CD4-positive, alpha-beta T cell (primary cell): Measurements from ENCODE around the gene SSC4D. TPM values are rescaled to one million over a fixed set of nuclear protein-coding genes. Genes with fewer than 3 reads are reported as not detected.

Source experiments
- ATAC-seq: fragments of 200-7000 bp; cut with Tn5 transposase; one replicate; pipeline ENCODE4 v1.10.0; 2022; ENCODE audit warnings: mild to moderate bottlenecking; ENCODE audit not compliant: poor library complexity
- CTCF ChIA-PET: fragments of 350-600 bp; sonication (Branson Sonifier 250); formaldehyde crosslinking; loops from one replicate; lab custom pipeline; 2021; ENCODE audit warnings: antibody characterized with exemption, inconsistent platforms; lab: Charles Lee
- POLR2A ChIA-PET: fragments of 350-600 bp; sonication (Branson Sonifier 250); formaldehyde crosslinking; loops from one replicate; lab custom pipeline; 2021; ENCODE audit warnings: antibody characterized with exemption, inconsistent platforms; lab: Charles Lee
- DNase-seq, 14 experiments: peaks; one replicate each; pipeline ENCODE4 v3.0.0-alpha.2; 2013 to 2020; ENCODE audit warnings: mixed read lengths in 2 of 14
- H3K27ac ChIP-seq, 2 donors: one replicate each; pipeline versions ENCODE4 v1.5.1 to v1.7.0; 2013; ENCODE audit warnings: low read length in 2 of 2, low read depth in 1 of 2, mild to moderate bottlenecking in 1 of 2
- H3K27me3 ChIP-seq, 2 experiments: 1 replicate in 1 of 2; 2 replicates in 1 of 2; pipeline versions ENCODE4 v1.6.1 to v1.7.0; 2013; ENCODE audit warnings: low read length in 2 of 2, control low read depth in 1 of 2, mild to moderate bottlenecking in 1 of 2, moderate library complexity in 1 of 2; ENCODE audit not compliant: insufficient read depth in 2 of 2, control insufficient read depth in 1 of 2
- H3K36me3 ChIP-seq: one replicate; pipeline ENCODE4 v1.6.1; 2013; ENCODE audit warnings: low read length, control low read depth; ENCODE audit not compliant: insufficient read depth
- H3K4me1 ChIP-seq: one replicate; pipeline ENCODE4 v1.6.1; 2013; ENCODE audit warnings: low read length, control low read depth; ENCODE audit not compliant: insufficient read depth
- H3K4me3 ChIP-seq: one replicate; pipeline ENCODE4 v1.5.1; 2013; ENCODE audit warnings: mild to moderate bottlenecking, low read length, moderate library complexity
- H3K9me3 ChIP-seq, 2 experiments: 1 replicate in 1 of 2; 2 replicates in 1 of 2; pipeline versions ENCODE4 v1.6.1 to v1.7.0; 2013; ENCODE audit warnings: low read length in 2 of 2, mild to moderate bottlenecking in 2 of 2, control low read depth in 1 of 2, moderate library complexity in 1 of 2; ENCODE audit not compliant: control insufficient read depth in 1 of 2, insufficient read depth in 1 of 2
- H3K27ac Mint-ChIP-seq: one replicate; pipeline ENCODE4 v1.8.0; 2020; ENCODE audit warnings: mixed read lengths
- H3K27me3 Mint-ChIP-seq: one replicate; pipeline ENCODE4 v1.8.0; 2021; ENCODE audit warnings: mixed read lengths
- H3K36me3 Mint-ChIP-seq: one replicate; pipeline ENCODE4 v1.8.0; 2021; ENCODE audit warnings: low read depth, mixed read lengths
- H3K4me1 Mint-ChIP-seq: one replicate; pipeline ENCODE4 v1.8.0; 2021; ENCODE audit warnings: low read depth, mixed read lengths
- H3K4me3 Mint-ChIP-seq: one replicate; pipeline ENCODE4 v1.8.0; 2020; ENCODE audit warnings: mild to moderate bottlenecking, mixed read lengths
- H3K9me3 Mint-ChIP-seq: one replicate; pipeline ENCODE4 v1.8.0; 2020; ENCODE audit warnings: mixed read lengths
- CTCF ChIP-seq: fragments of 200-600 bp; IDR thresholded peaks from one replicate; pipeline ENCODE4 v1.8.0; 2022; ENCODE audit warnings: antibody characterized with exemption, mild to moderate bottlenecking
- intact Hi-C, 2 experiments: fragments of 100-400 bp; cut with DNase I in 1 of 2; cut with micrococcal nuclease in 1 of 2; formaldehyde crosslinking; loops; one replicate each; pipeline versions ENCODE4 v1.15.1 to v1.9.0; 2023 to 2025; cut with DNase I, micrococcal nuclease
- total RNA-seq, 174 experiments: library from RNA in 2 of 174; stranded (reverse) in 2 of 174; gene quantifications; one replicate each; pipeline ENCODE4 v1.2.3 and lab custom pipeline; 2021 to 2026

Gene SSC4D
- total RNA-seq, 2 experiments from 2014 or later, result not detected

- H3K9me3 Mint-ChIP-seq, result no peaks in the 10 kb centered on the region
- POLR2A ChIA-PET, result interaction anchor here (0.6 to 3.4 kb wide), 12 partner anchors 9 to 444 kb away, joined by 3 to 64 read pairs (median 6); partner anchors contain the start of genes HSPB1 and POR
Measured at GRCh38 chr7:76358481-76359110, 50.9 kb downstream of the SSC4D start, which contains the start of gene YWHAG. Gene YWHAG, minus strand, starts transcription at chr7:76358991. Its CDS starts 183 bp downstream, at chr7:76358808.

GRCh38 chr7:76358011-76358480, 51.5 kb downstream of the SSC4D start:
- intact Hi-C loops, result loop anchor here (5.0 kb wide), 2 partner anchors 34 to 181 kb away; no protein-coding TSS in a partner anchor
- DNase-seq (peak in 12 of 14 experiments; percentile 3 to 70 (median 37)), ATAC-seq (peak; percentile 6)
- peak overlapping the region; percentile 97 for H3K4me3 ChIP-seq
- no peak for TF ChIP-seq CTCF
- H3K4me1 ChIP-seq, result peaks cover 34% of the 10 kb centered on the region
- no peaks in the 10 kb centered on the region for H3K9me3 ChIP-seq
- ChIA-PET CTCF (interaction anchor here (1.0 to 2.3 kb wide), 3 partner anchors 15 to 44 kb away, joined by 3 to 14 read pairs (median 9); no protein-coding TSS in a partner anchor), POLR2A (interaction anchor here (0.6 to 3.4 kb wide), 10 partner anchors 8 to 206 kb away, joined by 3 to 64 read pairs (median 8); partner anchors contain the start of gene HSPB1)
- Mint-ChIP-seq H3K4me1 (peaks cover 40% of the 10 kb centered on the region), H3K36me3 (peaks cover 40% of the 10 kb centered on the region), H3K27ac (peak overlapping the region; percentile 90), H3K4me3 (peak overlapping the region; percentile 94), H3K27me3 (no peaks in the 10 kb centered on the region), H3K9me3 (no peaks in the 10 kb centered on the region)
- peaks cover 10% of the 10 kb centered on the region for H3K36me3 ChIP-seq
- H3K27me3 ChIP-seq, result no peaks in the 10 kb centered on the region
- H3K27ac ChIP-seq, result peak overlapping the region; percentile 54 to 96

More at GRCh38 chr7:76358481-76359110, 50.9 kb downstream of the SSC4D start, which contains the start of gene YWHAG:
- Histone ChIP-seq H3K27ac (peak within 1 kb of the TSS; percentile 93 to 96), H3K4me3 (peak within 1 kb of the TSS; percentile 97), H3K4me1 (peaks cover 28% of the 10 kb centered on the region), H3K27me3 (no peaks in the 10 kb centered on the region), H3K36me3 (peaks cover 10% of the 10 kb centered on the region), H3K9me3 (no peaks in the 10 kb centered on the region)
- intact Hi-C loops, result loop anchor here (1.0 to 5.0 kb wide), 4 partner anchors 34 to 181 kb away; no protein-coding TSS in a partner anchor
- CTCF ChIA-PET, result interaction anchor here (0.8 to 2.3 kb wide), 4 partner anchors 15 to 44 kb away, joined by 3 to 14 read pairs (median 6); no protein-coding TSS in a partner anchor
- peak within 1 kb of the TSS; percentile 90 for H3K27ac Mint-ChIP-seq
- peak within 1 kb of the TSS; percentile 96 for H3K4me3 Mint-ChIP-seq
- peak; percentile 73 for ATAC-seq
- peak in 13 of 14 experiments; percentile 76 to 95 (median 86) for DNase-seq
- no peaks in the 10 kb centered on the region for H3K27me3 Mint-ChIP-seq
- H3K4me1 Mint-ChIP-seq, result peaks cover 40% of the 10 kb centered on the region
- H3K36me3 Mint-ChIP-seq, result peaks cover 40% of the 10 kb centered on the region
- no peak for TF ChIP-seq CTCF

GRCh38 chr7:76357475-76358010, 52.0 kb downstream of the SSC4D start:
- Mint-ChIP-seq H3K27ac (peak overlapping the region; percentile 90), H3K4me1 (peaks cover 43% of the 10 kb centered on the region), H3K9me3 (no peaks in the 10 kb centered on the region), H3K27me3 (no peaks in the 10 kb centered on the region), H3K4me3 (peak overlapping the region; percentile 94), H3K36me3 (peaks cover 42% of the 10 kb centered on the region)
- POLR2A ChIA-PET, result interaction anchor here (0.6 to 3.4 kb wide), 7 partner anchors 13 to 206 kb away, joined by 3 to 64 read pairs (median 11); partner anchors contain the start of gene HSPB1
- CTCF ChIA-PET, result interaction anchor here (1.8 kb wide), 1 partner anchor 43 kb away, joined by 9 read pairs; no protein-coding TSS in a partner anchor
- H3K36me3 ChIP-seq, result peaks cover 10% of the 10 kb centered on the region
- no peaks in the 10 kb centered on the region for H3K27me3 ChIP-seq
- intact Hi-C loops, result loop anchor here (5.0 kb wide), 2 partner anchors 35 to 180 kb away; no protein-coding TSS in a partner anchor
- ATAC-seq (no peak), DNase-seq (peak in 1 of 14 experiments; percentile 19)
- H3K27ac ChIP-seq, result peak overlapping the region; percentile 54 to 96
- H3K4me1 ChIP-seq, result peaks cover 38% of the 10 kb centered on the region
- TF ChIP-seq CTCF, result no peak
- peak overlapping the region; percentile 97 for H3K4me3 ChIP-seq
- no peaks in the 10 kb centered on the region for H3K9me3 ChIP-seq
